Stimulated activated naive CD8-positive, alpha-beta T cell treated with anti-CD3 and anti-CD28 coated beads, Interleukin-15, amount 100 ng/mL, for 72 hours (primary cell): Measurements from ENCODE around the gene ABR.
"Not testable (repeated sequence)": the region's sequence is repeated elsewhere in the genome, so short reads cannot be mapped to it uniquely, and the experiment has no call there.

ENCODE experiments used
- ATAC-seq: fragments of 150-1000 bp; cut with Tn5 transposase; 2 replicates; pipeline ENCODE4 v1.10.0; 2021; ENCODE audit warnings: mild to moderate bottlenecking, moderate library complexity
- DNase-seq, 2 donors: peaks; one replicate each; pipeline ENCODE4 v3.0.0; 2021 to 2022
- H3K27ac Mint-ChIP-seq, 2 donors: one replicate each; pipeline ENCODE4 v1.8.0; 2022; ENCODE audit warnings: mild to moderate bottlenecking in 2 of 2, mixed read lengths in 2 of 2, moderate library complexity in 2 of 2
- H3K27me3 Mint-ChIP-seq: one replicate; pipeline ENCODE4 v1.8.0; 2022; ENCODE audit warnings: mixed read lengths
- H3K4me1 Mint-ChIP-seq: one replicate; pipeline ENCODE4 v1.8.0; 2022; ENCODE audit warnings: mild to moderate bottlenecking, mixed read lengths
- H3K4me3 Mint-ChIP-seq, 2 donors: one replicate each; pipeline ENCODE4 v1.8.0; 2022; ENCODE audit warnings: mild to moderate bottlenecking in 2 of 2, mixed read lengths in 2 of 2, moderate library complexity in 1 of 2
- H3K9me3 Mint-ChIP-seq, 2 donors: one replicate each; pipeline ENCODE4 v1.8.0; 2022; ENCODE audit warnings: mixed read lengths in 2 of 2

The ABR gene

GRCh38 chr17:978103-979093, 201.4 kb downstream of the ABR start:
- Mint-ChIP-seq H3K27me3 (peaks cover 39% of the 10 kb centered on the region), H3K27ac (no peak overlapping the region), H3K4me3 (peak overlapping the region; percentile 70 to 75), H3K4me1 (peaks cover 22% of the 10 kb centered on the region), H3K9me3 (no peaks in the 10 kb centered on the region)
- peak in 1 of 2 donors; percentile 14 for DNase-seq
- ATAC-seq: no peak

DNA sequence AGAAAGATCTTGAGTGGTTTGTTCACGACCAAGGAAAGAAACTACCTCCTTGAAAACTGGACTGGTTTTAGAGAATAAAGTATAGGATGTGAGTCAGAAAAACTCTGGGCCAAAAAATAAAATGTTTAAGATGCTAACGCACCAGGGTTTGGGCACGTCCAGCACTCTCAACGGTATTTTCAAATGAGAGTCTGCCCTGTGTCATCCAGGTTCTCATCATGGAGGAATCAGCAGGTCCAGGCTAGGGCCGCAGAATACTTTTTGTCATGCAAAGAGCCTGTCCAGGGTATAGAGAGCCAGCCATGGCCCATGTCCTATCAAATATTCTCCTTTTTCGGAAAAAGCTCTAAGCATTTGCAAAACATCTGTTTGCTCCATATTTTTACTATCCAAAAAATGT, 202.6 kb downstream of the ABR start:
- peaks cover 22% of the 10 kb centered on the region for H3K4me1 Mint-ChIP-seq
- H3K4me3 Mint-ChIP-seq: no peak overlapping the region
- DNase-seq: no peak
- no peak overlapping the region for H3K27ac Mint-ChIP-seq
- no peak for ATAC-seq
- H3K9me3 Mint-ChIP-seq: no peaks in the 10 kb centered on the region
- peaks cover 52% of the 10 kb centered on the region for H3K27me3 Mint-ChIP-seq

GRCh38 chr17:976312-976711, 203.5 kb downstream of the ABR start:
- DNase-seq: no peak
- H3K27ac Mint-ChIP-seq: no peak overlapping the region
- no peaks in the 10 kb centered on the region for H3K9me3 Mint-ChIP-seq
- peaks cover 21% of the 10 kb centered on the region for H3K4me1 Mint-ChIP-seq
- H3K27me3 Mint-ChIP-seq: peaks cover 52% of the 10 kb centered on the region
- H3K4me3 Mint-ChIP-seq: no peak overlapping the region
- no peak for ATAC-seq

DNA sequence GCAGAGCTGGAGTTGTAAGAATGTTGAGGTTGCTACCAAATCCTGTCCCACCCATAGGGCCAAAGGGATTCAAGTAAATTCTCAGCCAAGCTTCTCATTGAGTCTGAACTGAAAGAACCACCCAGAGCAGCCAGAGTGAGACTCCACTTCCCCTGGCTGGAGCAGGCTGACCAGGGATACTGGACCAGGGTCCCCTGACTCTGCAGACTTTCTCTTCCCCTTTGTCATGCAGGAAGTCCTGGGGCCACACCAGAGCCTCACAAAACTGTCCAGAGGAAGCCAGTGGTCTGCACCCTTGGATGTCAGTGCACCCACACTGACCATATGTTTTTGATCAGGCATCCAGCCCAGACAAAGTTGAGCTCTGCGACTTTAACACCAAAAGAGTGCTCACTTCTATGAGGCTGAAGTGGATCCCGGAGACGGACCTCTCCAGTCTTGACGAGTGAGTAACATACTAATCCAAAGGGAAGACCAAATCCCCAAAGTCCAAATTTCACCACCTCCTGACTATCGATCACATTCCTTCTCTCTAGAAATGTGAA, 204.3 kb downstream of the ABR start:
- Mint-ChIP-seq H3K9me3 (no peaks in the 10 kb centered on the region), H3K27me3 (peaks cover 54% of the 10 kb centered on the region), H3K27ac (no peak overlapping the region), H3K4me3 (no peak overlapping the region), H3K4me1 (peaks cover 12% of the 10 kb centered on the region)
- ATAC-seq (no peak), DNase-seq (no peak)

- not testable (repeated sequence) for H3K27ac Mint-ChIP-seq, ATAC-seq, H3K9me3 Mint-ChIP-seq, H3K4me3 Mint-ChIP-seq, H3K4me1 Mint-ChIP-seq, DNase-seq
- peaks cover 60% of the 10 kb centered on the region for H3K27me3 Mint-ChIP-seq
Observed at GRCh38 chr17:974778-975177, 205.0 kb downstream of the ABR start.

GRCh38 chr17:973053-973452, 206.7 kb downstream of the ABR start:
- Mint-ChIP-seq H3K4me3 (no peak overlapping the region), H3K9me3 (no peaks in the 10 kb centered on the region), H3K4me1 (peaks cover 2% of the 10 kb centered on the region), H3K27me3 (peaks cover 72% of the 10 kb centered on the region), H3K27ac (no peak overlapping the region)
- no peak for ATAC-seq
- no peak for DNase-seq

DNA sequence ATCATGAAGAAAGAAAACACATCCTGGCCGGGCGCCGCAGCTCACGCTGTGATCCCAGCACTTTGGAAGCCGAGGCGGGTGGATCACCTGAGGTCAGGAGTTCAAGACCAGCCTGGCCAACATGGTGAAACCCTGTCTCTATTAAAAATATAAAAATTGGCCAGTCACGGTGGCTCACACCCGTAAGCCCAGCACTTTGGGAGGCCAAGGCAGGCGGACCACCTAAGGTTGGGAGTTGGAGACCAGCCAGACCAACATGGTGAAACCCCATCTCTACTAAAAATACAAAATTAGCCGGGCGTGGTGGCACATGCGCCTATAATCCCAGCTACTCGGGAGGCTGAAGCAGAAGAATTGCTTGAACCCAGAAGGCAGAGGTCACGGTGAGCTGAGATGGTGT, 207.9 kb downstream of the ABR start:
- H3K4me3 Mint-ChIP-seq, H3K4me1 Mint-ChIP-seq, H3K27ac Mint-ChIP-seq, H3K9me3 Mint-ChIP-seq, ATAC-seq, DNase-seq: not testable (repeated sequence)
- H3K27me3 Mint-ChIP-seq: peaks cover 72% of the 10 kb centered on the region

- no peak for DNase-seq
- H3K9me3 Mint-ChIP-seq: no peaks in the 10 kb centered on the region
- H3K4me3 Mint-ChIP-seq: no peak overlapping the region
- no peak overlapping the region for H3K27ac Mint-ChIP-seq
- H3K27me3 Mint-ChIP-seq: peaks cover 63% of the 10 kb centered on the region
- no peaks in the 10 kb centered on the region for H3K4me1 Mint-ChIP-seq
- ATAC-seq: no peak
Observed at GRCh38 chr17:970364-970763, 209.4 kb downstream of the ABR start.

DNA sequence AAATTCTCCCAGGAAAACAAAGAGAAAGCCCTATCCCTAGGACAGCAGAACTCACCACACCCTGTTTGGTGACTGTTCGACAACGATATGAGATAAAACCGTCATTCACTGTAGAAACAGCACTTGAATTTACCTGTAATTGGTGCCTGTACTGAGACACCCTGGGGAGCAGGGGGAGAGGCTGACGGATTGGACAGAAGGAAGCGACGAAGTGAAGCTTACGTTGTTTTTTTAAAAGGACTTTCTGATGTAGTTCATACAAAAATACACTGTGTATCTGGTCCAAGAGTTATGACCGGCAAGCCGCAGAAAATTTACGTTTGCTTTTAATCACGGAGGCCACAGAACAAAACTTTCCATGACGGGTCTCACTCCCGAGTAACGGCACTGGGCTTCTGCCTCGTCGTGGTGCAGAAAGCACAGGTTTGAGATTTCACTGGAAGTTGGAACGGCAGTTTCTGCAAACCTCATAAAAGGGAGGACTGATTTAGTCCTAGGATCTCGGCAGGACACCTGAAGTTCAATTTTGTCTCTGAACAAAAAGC, 209.9 kb downstream of the ABR start:
- Mint-ChIP-seq H3K4me3 (peak overlapping the region; percentile 12 to 45), H3K27me3 (peaks cover 63% of the 10 kb centered on the region), H3K9me3 (no peaks in the 10 kb centered on the region), H3K4me1 (no peaks in the 10 kb centered on the region), H3K27ac (no peak overlapping the region)
- ATAC-seq: no peak
- no peak for DNase-seq

GRCh38 chr17:968812-969730, 210.7 kb downstream of the ABR start:
- no peak overlapping the region for H3K27ac Mint-ChIP-seq
- DNase-seq: no peak
- H3K27me3 Mint-ChIP-seq: peaks cover 65% of the 10 kb centered on the region
- no peaks in the 10 kb centered on the region for H3K4me1 Mint-ChIP-seq
- H3K9me3 Mint-ChIP-seq: no peaks in the 10 kb centered on the region
- ATAC-seq: no peak
- peak overlapping the region; percentile 12 to 45 for H3K4me3 Mint-ChIP-seq

DNA sequence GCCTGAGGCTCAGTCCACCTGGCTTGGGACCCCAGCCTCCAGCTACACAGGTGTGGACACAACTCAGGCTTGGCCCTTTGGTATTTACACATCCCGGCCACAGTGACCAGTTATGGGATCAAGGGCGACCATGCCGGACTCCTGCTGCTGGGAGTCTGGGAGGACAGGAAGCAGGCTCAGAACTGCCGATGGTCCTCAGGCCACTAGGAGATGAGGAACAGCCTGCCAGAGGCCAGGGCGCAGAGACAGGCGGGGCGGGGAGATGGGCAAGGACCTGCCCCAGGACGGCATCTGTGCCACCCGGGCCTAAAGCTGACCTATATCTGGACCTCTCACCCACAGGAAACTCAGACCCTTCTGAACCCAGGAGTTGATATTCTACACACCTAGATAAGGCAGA, 212.7 kb downstream of the ABR start:
- H3K9me3 Mint-ChIP-seq: no peaks in the 10 kb centered on the region
- no peak for ATAC-seq
- no peak overlapping the region for H3K4me3 Mint-ChIP-seq
- H3K27me3 Mint-ChIP-seq: peaks cover 62% of the 10 kb centered on the region
- DNase-seq: no peak
- H3K4me1 Mint-ChIP-seq: no peaks in the 10 kb centered on the region
- peak overlapping the region in 1 of 2 donors; percentile 75 for H3K27ac Mint-ChIP-seq

GRCh38 chr17:965311-965989, 214.3 kb downstream of the ABR start:
- H3K4me3 Mint-ChIP-seq: no peak overlapping the region
- peaks cover 67% of the 10 kb centered on the region for H3K27me3 Mint-ChIP-seq

GRCh38 chr17:964876-965275, 214.9 kb downstream of the ABR start:
- Mint-ChIP-seq H3K9me3 (no peaks in the 10 kb centered on the region), H3K4me1 (no peaks in the 10 kb centered on the region), H3K4me3 (no peak overlapping the region), H3K27ac (no peak overlapping the region), H3K27me3 (peaks cover 61% of the 10 kb centered on the region)
- ATAC-seq (no peak), DNase-seq (no peak)

More at GRCh38 chr17:965311-965989, 214.3 kb downstream of the ABR start:
- Mint-ChIP-seq H3K4me1 (no peaks in the 10 kb centered on the region), H3K27ac (no peak overlapping the region), H3K9me3 (no peaks in the 10 kb centered on the region)
- ATAC-seq: no peak
- no peak for DNase-seq

DNA sequence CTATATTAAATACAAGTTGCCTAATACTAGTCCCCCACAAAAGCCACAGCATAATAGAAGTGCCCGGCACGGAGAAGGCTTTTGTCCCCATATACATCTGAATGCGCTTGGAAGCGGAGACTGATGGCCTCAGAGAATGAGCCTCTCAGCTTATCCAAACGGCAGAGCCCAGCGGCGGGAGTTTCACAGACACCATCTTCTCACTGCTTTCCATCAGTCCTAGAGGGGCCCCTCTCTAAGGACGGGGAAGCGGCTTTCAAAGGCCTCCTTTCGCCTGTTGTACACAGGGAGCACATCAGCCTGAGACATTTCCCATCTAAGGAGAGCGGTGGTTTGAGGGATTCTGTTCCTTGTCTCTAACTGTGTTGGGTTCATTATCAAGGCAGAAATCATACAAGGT, 217.1 kb downstream of the ABR start:
- DNase-seq (no peak), ATAC-seq (no peak)
- Mint-ChIP-seq H3K4me1 (no peaks in the 10 kb centered on the region), H3K9me3 (no peaks in the 10 kb centered on the region), H3K4me3 (no peak overlapping the region), H3K27me3 (peaks cover 46% of the 10 kb centered on the region), H3K27ac (no peak overlapping the region)

GRCh38 chr17:962166-962565, 217.6 kb downstream of the ABR start:
- ATAC-seq: no peak
- peaks cover 43% of the 10 kb centered on the region for H3K27me3 Mint-ChIP-seq
- H3K27ac Mint-ChIP-seq: no peak overlapping the region
- DNase-seq: no peak
- H3K4me3 Mint-ChIP-seq: no peak overlapping the region
- H3K4me1 Mint-ChIP-seq: no peaks in the 10 kb centered on the region
- H3K9me3 Mint-ChIP-seq: no peaks in the 10 kb centered on the region
